HepG2 (cell line): ENCODE measurements around the gene DCLK1. TPM values are rescaled to one million over a fixed set of nuclear protein-coding genes. Genes with fewer than 3 reads are reported as not detected.

Experiments used
- ATAC-seq: fragments of 200-7000 bp; cut with Tn5 transposase; 3 replicates; pipeline ENCODE4 v1.9.1; 2020; ENCODE audit warnings: mild to moderate bottlenecking, moderate library complexity
- BruUV-seq: library from RNA; stranded (reverse); fragments of 400-500 nt; replicated peaks from 2 replicates; lab custom pipeline; 2021; lab: Mats Ljungman, UMichigan
- CTCF ChIA-PET: fragments of 300-600 bp; formaldehyde crosslinking; extraction: SDS; loops from one replicate; lab custom pipeline; 2021; ENCODE audit warnings: low total read pairs, inconsistent platforms, low intra/inter-chr PET ratio; lab: Yijun Ruan, JAX
- POLR2A ChIA-PET: fragments of 350-600 bp; sonication (Branson Sonifier 250); formaldehyde crosslinking; loops from one replicate; lab custom pipeline; 2020; ENCODE audit warnings: antibody characterized with exemption, inconsistent platforms; lab: Yijun Ruan, JAX
- DNase-seq: peaks from one replicate; pipeline ENCODE4 v3.0.0-alpha.2; 2015; ENCODE audit warnings: low spot score
- FAIRE-seq: peaks from 3 replicates; lab custom pipeline; 2011; peaks lifted over from hg19 to GRCh38; lab: Jason Lieb, UNC
- H2AFZ ChIP-seq: one replicate; pipeline ENCODE4 v1.6.1; 2011; ENCODE audit warnings: low read length, inconsistent platforms
- H3K27ac ChIP-seq: fragments of 300-600 bp; 3 replicates; pipeline ENCODE4 v1.8.0; 2011; ENCODE audit warnings: mixed run types, mild to moderate bottlenecking, mixed read lengths, low read length, inconsistent platforms; ENCODE audit not compliant: insufficient read depth; ENCODE audit errors: extremely low read length
- H3K27me3 ChIP-seq, 2 experiments: fragments of 200-600 bp in 1 of 2; 2 replicates in 1 of 2; 3 replicates in 1 of 2; pipeline versions ENCODE4 v1.6.0 to v1.8.0; 2011; ENCODE audit warnings: low read length in 2 of 2, mild to moderate bottlenecking in 2 of 2, moderate library complexity in 2 of 2, inconsistent platforms in 1 of 2; ENCODE audit not compliant: insufficient read depth in 2 of 2, control insufficient read depth in 1 of 2
- H3K36me3 ChIP-seq, 2 experiments: fragments of 200-600 bp in 1 of 2; replicated peaks in 1 of 2; 2 replicates in 1 of 2; 3 replicates in 1 of 2; pipeline versions ENCODE4 v1.5.1 to v1.8.0; 2011; ENCODE audit warnings: low read length in 2 of 2, inconsistent platforms in 1 of 2; ENCODE audit not compliant: insufficient read depth in 2 of 2, control insufficient read depth in 1 of 2
- H3K4me1 ChIP-seq: 2 replicates; pipeline ENCODE4 v1.5.1; 2012; ENCODE audit warnings: low read length, inconsistent platforms; ENCODE audit not compliant: insufficient read depth
- H3K4me2 ChIP-seq: 2 replicates; pipeline ENCODE4 v1.6.0; 2011; ENCODE audit warnings: low read depth, low read length, inconsistent platforms
- H3K4me3 ChIP-seq, 3 experiments: fragments of 200-600 bp in 1 of 3; sonication (generic), shearing (Covaris generic) in 1 of 3; replicated peaks in 1 of 3; 2 replicates each; pipeline ENCODE4 v1.5.1; 2011 to 2016; ENCODE audit warnings: low read length in 3 of 3, inconsistent platforms in 2 of 3, low read depth in 2 of 3, mild to moderate bottlenecking in 2 of 3, control low read depth in 1 of 3, mixed read lengths in 1 of 3; ENCODE audit not compliant: insufficient read depth in 1 of 3
- H3K79me2 ChIP-seq: one replicate; pipeline ENCODE4 v1.6.1; 2011; ENCODE audit warnings: low read length, inconsistent platforms; ENCODE audit not compliant: insufficient read depth
- H3K9ac ChIP-seq: 2 replicates; pipeline ENCODE4 v1.6.0; 2011; ENCODE audit warnings: mild to moderate bottlenecking, low read depth, low read length, inconsistent platforms; ENCODE audit not compliant: insufficient read depth
- H3K9me3 ChIP-seq: 2 replicates; pipeline ENCODE4 v1.5.1; 2012; ENCODE audit warnings: mild to moderate bottlenecking, low read length
- H4K20me1 ChIP-seq: 2 replicates; pipeline ENCODE4 v1.6.0; 2011; ENCODE audit warnings: inconsistent platforms, mild to moderate bottlenecking, low read length, moderate library complexity; ENCODE audit not compliant: insufficient read depth
- ATF4 ChIP-seq, 2 experiments: fragments of 450-650 bp in 1 of 2; sonication (generic) in 1 of 2; formaldehyde crosslinking; IDR thresholded peaks; 2 replicates each; pipeline versions ENCODE4 v1.5.0 to v1.8.0; 2020 to 2022; ENCODE audit warnings: mild to moderate bottlenecking in 1 of 2, missing genetic modification reagents in 1 of 2
- CENPBD1 ChIP-seq: sonication (generic); formaldehyde crosslinking; IDR thresholded peaks from 2 replicates; pipeline ENCODE4 v1.8.0; 2022; ENCODE audit warnings: missing genetic modification reagents, low read depth, mild to moderate bottlenecking, borderline replicate concordance
- FOXP1 ChIP-seq, 2 experiments: fragments of 450-650 bp in 1 of 2; IDR thresholded peaks; 2 replicates each; pipeline ENCODE4 v1.6.1; 2017 to 2018; ENCODE audit warnings: antibody characterized with exemption in 1 of 2
- NFKB2 ChIP-seq: sonication (generic); formaldehyde crosslinking; IDR thresholded peaks from 2 replicates; pipeline ENCODE4 v1.4.0; 2020; ENCODE audit warnings: missing genetic modification reagents, borderline replicate concordance
- RBFOX2 ChIP-seq: fragments of 200-400 bp; formaldehyde crosslinking; IDR thresholded peaks from 2 replicates; pipeline ENCODE4 v1.6.1; 2017; ENCODE audit warnings: low read depth, mild to moderate bottlenecking, low read length
- RFX5 ChIP-seq: IDR thresholded peaks from 2 replicates; pipeline ENCODE4 v1.6.1; 2011; ENCODE audit warnings: low read depth, low read length, improper control_type of control experiment
- SMC3 ChIP-seq: IDR thresholded peaks from 2 replicates; pipeline ENCODE4 v1.6.1; 2011; ENCODE audit warnings: low read length, improper control_type of control experiment
- SNRNP70 ChIP-seq: fragments of 200-400 bp; formaldehyde crosslinking; IDR thresholded peaks from 2 replicates; pipeline ENCODE4 v1.6.1; 2017; ENCODE audit warnings: mild to moderate bottlenecking, low read depth, low read length, moderate library complexity
- STAG1 ChIP-seq: sonication (generic); formaldehyde crosslinking; IDR thresholded peaks from 2 replicates; pipeline ENCODE4 v1.4.0; 2020; ENCODE audit warnings: missing genetic modification reagents
- ZFX ChIP-seq: sonication (generic); formaldehyde crosslinking; IDR thresholded peaks from 2 replicates; pipeline ENCODE4 v1.4.0; 2020; ENCODE audit warnings: mild to moderate bottlenecking, low read depth, missing genetic modification reagents, moderate library complexity
- ZNF234 ChIP-seq: sonication (generic); formaldehyde crosslinking; conservative IDR thresholded peaks from 2 replicates; pipeline ENCODE4 v1.5.1; 2020; ENCODE audit warnings: mild to moderate bottlenecking, missing genetic modification reagents
- ZNF503 ChIP-seq: sonication (generic); formaldehyde crosslinking; IDR thresholded peaks from 2 replicates; pipeline ENCODE4 v1.4.0; 2020; ENCODE audit warnings: missing genetic modification reagents
- ZNF549 ChIP-seq: sonication (generic); formaldehyde crosslinking; IDR thresholded peaks from 2 replicates; pipeline ENCODE4 v1.5.0; 2020; ENCODE audit warnings: missing genetic modification reagents
- ZNF550 ChIP-seq: sonication (generic); formaldehyde crosslinking; IDR thresholded peaks from 2 replicates; pipeline ENCODE4 v1.4.0; 2020; ENCODE audit warnings: mild to moderate bottlenecking, missing genetic modification reagents, borderline replicate concordance
- ZNF614 ChIP-seq: IDR thresholded peaks from 2 replicates; pipeline ENCODE4 v1.6.1; 2018; ENCODE audit warnings: missing biosample characterization, missing genetic modification reagents, inconsistent platforms, borderline replicate concordance
- WGBS: methylation state at CpG from one replicate; pipeline ENCODE4 v1.1.6; 2017; ENCODE audit warnings: low lambda C conversion rate; 5-methylcytosine and 5-hydroxymethylcytosine counted together
- in situ Hi-C: cut with HindIII; loops from 2 replicates; pipeline ENCODE4 v1.10.0; 2017; ENCODE audit warnings: low pct_unique_long_range_greater_than_20kb; ENCODE audit not compliant: extremely low pct_ligation_motif_present
- intact Hi-C: fragments of 100-400 bp; cut with micrococcal nuclease; formaldehyde crosslinking; loops from one replicate; pipeline ENCODE4 v1.10.0; 2022; ENCODE audit not compliant: unreplicated experiment
- polyA plus RNA-seq, 8 experiments: library from polyadenylated mRNA; depleted of rRNA in 3 of 8; stranded (reverse) in 7 of 8; unstranded in 1 of 8; fragments of >200 nt; fragmentation: Illumina TruSeq in 4 of 8; extraction: Trizol in 4 of 8; gene quantifications; 2 replicates each; pipeline versions ENCODE4 v1.2.1 to v1.2.3, GENCODE V29; 2011 to 2016; ENCODE audit warnings: low read depth in 4 of 8, missing spikeins in 1 of 8, mixed read lengths in 1 of 8; ENCODE audit not compliant: insufficient read depth in 1 of 8
- total RNA-seq, 5 experiments: library from RNA; depleted of rRNA; stranded (reverse); fragments of >200 nt; fragmentation: Illumina TruSeq; extraction: Trizol; gene quantifications; 2 replicates each; pipeline ENCODE4 v1.2.3, GENCODE V29; 2016; ENCODE audit warnings: low read depth in 1 of 5
- TF ChIP-seq, protein P1 (sequence below): sonication (generic); formaldehyde crosslinking; IDR thresholded peaks from 2 replicates; pipeline ENCODE4 v1.8.1; 2023; ENCODE audit warnings: mild to moderate bottlenecking, missing genetic modification reagents, borderline replicate concordance
- TF ChIP-seq, protein P2 (sequence below): sonication (generic); formaldehyde crosslinking; IDR thresholded peaks from 2 replicates; pipeline ENCODE4 v1.5.0; 2020; ENCODE audit warnings: mild to moderate bottlenecking, missing genetic modification reagents, moderate library complexity

DCLK1 gene
- total and polyA plus RNA-seq, 2 of the 13 experiments (the other 11 are each of a cell fraction or from before 2014, with no cell fraction given) = not detected

GRCh38 chr13:35978607-35979316, 152.4 kb downstream of the DCLK1 start:
- DNase-seq (peak; percentile 42), FAIRE-seq (peak; percentile 69), ATAC-seq (peak; percentile 41; the same call in 1 of the 3 replicates)
- H3K9ac ChIP-seq = no peak overlapping the region
- no peak overlapping the region for H2AFZ ChIP-seq
- H3K9me3 ChIP-seq = no peaks in the 10 kb centered on the region
- in situ Hi-C loops = loop anchor here (5.0 to 25.0 kb wide), 2 partner anchors 299 to 759 kb away; no protein-coding TSS in a partner anchor
- ChIA-PET CTCF (interaction anchor here (2.6 kb wide), 1 partner anchor 297 kb away, joined by 31 read pairs; no protein-coding TSS in a partner anchor), POLR2A (no interaction called here)
- H3K27ac ChIP-seq = no peak overlapping the region
- no peaks in the 10 kb centered on the region for H3K36me3 ChIP-seq
- no peaks in the 10 kb centered on the region; a peak in 1 of 5 replicates for H3K27me3 ChIP-seq
- no peaks in the 10 kb centered on the region for H4K20me1 ChIP-seq
- no peaks in the 10 kb centered on the region for H3K79me2 ChIP-seq
- H3K4me1 ChIP-seq = no peaks in the 10 kb centered on the region
- BruUV-seq = no TSS peak
- no peak overlapping the region for H3K4me2 ChIP-seq
- intact Hi-C loops = loop anchor here (1.0 kb wide), 1 partner anchor 297 kb away; no protein-coding TSS in a partner anchor
- H3K4me3 ChIP-seq = no peak overlapping the region
- 33% methylated on average over 10 of the region's 10 CpGs for WGBS
- TF ChIP-seq ZFX (CRISPR knock-in tag) (no peak), SNRNP70 (no peak), ZNF550 (no peak), ZNF549 (CRISPR knock-in tag) (no peak), STAG1 (CRISPR knock-in tag) (peak; percentile 84), SMC3 (peak; percentile 41), ATF4 (CRISPR knock-in tag; IDR thresholded peaks at IDR 0.05) (no peak), ZNF614 (CRISPR knock-in tag) (no peak), RFX5 (no peak), RBFOX2 (no peak), CENPBD1 (no peak), ZNF503 (CRISPR knock-in tag) (no peak), NFKB2 (CRISPR knock-in tag) (no peak), ZNF234 (CRISPR knock-in tag) (no peak), FOXP1 (IDR thresholded peaks at IDR 0.05) (no peak), FOXP1 (CRISPR knock-in tag; IDR thresholded peaks at IDR 0.05) (no peak)
- TF ChIP-seq, protein P1, sequence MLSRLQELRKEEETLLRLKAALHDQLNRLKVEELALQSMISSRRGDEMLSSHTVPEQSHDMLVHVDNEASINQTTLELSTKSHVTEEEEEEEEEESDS = no peak
- TF ChIP-seq, protein P2, sequence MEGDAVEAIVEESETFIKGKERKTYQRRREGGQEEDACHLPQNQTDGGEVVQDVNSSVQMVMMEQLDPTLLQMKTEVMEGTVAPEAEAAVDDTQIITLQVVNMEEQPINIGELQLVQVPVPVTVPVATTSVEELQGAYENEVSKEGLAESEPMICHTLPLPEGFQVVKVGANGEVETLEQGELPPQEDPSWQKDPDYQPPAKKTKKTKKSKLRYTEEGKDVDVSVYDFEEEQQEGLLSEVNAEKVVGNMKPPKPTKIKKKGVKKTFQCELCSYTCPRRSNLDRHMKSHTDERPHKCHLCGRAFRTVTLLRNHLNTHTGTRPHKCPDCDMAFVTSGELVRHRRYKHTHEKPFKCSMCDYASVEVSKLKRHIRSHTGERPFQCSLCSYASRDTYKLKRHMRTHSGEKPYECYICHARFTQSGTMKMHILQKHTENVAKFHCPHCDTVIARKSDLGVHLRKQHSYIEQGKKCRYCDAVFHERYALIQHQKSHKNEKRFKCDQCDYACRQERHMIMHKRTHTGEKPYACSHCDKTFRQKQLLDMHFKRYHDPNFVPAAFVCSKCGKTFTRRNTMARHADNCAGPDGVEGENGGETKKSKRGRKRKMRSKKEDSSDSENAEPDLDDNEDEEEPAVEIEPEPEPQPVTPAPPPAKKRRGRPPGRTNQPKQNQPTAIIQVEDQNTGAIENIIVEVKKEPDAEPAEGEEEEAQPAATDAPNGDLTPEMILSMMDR (CRISPR knock-in tag) = peak; percentile 72
